Measurements from ENCODE around the gene CPB2. TPM values are rescaled to one million over a fixed set of nuclear protein-coding genes. Genes with fewer than 3 reads are reported as not detected.

The CPB2 gene
- total and polyA plus RNA-seq, 4 donors: not detected

DNA sequence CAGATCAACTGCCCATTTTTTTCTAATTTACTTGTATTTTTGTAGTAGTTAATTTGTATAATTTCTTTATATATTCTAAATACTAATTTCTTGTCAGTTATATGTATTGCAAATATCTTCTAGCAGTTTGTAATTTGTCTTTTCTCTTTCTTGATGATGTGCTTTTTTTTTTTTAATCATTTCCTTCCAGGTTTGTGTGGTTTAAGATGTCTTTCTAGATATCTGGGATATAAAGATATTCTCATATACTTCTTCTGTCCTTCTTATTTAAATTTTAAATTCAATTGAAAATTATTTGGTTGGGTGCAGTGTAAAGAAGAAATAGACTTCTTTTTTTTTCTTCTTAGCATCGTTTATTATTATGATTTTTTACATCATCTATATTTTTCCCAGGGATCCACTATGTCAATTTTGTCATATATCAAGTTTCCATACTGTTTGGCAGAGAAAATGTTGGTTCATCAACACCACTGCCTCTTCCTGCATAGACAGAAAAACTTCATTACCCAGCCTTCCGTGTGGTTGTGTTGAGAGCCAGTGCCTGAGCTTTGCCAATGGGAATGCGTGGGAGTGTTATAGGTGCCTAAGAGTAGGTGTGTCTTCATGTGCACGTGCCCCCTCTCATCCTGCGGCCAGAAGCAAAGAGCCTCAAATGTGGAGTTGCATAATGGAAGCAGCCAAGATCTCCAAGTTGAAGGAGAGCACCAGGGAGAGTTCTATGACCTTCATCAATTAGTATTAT lies 15.8 kb downstream of the CPB2 start:
- H3K9me3 ChIP-seq (ENCODE audit: control insufficient read depth, low read length): no peaks in the 10 kb centered on the region
- no peaks in the 10 kb centered on the region for H3K36me3 ChIP-seq (ENCODE audit: control insufficient read depth in 1 of 2, insufficient read depth in 2 of 2, low read length in 1 of 2)
- H3K4me3 ChIP-seq (ENCODE audit: low read length in 2 of 2): no peak overlapping the region
- H3K27me3 ChIP-seq (ENCODE audit: control insufficient read depth in 1 of 2, insufficient read depth in 2 of 2, low read length in 1 of 2): no peaks in the 10 kb centered on the region
- WGBS, 2 donors: 70 to 76% methylated on average over 5 of the region's 5 CpGs
- DNase-seq (no peak), ATAC-seq (ENCODE audit: low FRiP score) (no peak)
- H3K27ac ChIP-seq (ENCODE audit: low read depth in 1 of 2, low read length in 2 of 2): no peak overlapping the region
- no peaks in the 10 kb centered on the region for H3K4me1 ChIP-seq (ENCODE audit: control insufficient read depth in 1 of 2, insufficient read depth in 2 of 2, low read length in 2 of 2)
- intact Hi-C loops (cut with DNase I): no loop called here

DNA sequence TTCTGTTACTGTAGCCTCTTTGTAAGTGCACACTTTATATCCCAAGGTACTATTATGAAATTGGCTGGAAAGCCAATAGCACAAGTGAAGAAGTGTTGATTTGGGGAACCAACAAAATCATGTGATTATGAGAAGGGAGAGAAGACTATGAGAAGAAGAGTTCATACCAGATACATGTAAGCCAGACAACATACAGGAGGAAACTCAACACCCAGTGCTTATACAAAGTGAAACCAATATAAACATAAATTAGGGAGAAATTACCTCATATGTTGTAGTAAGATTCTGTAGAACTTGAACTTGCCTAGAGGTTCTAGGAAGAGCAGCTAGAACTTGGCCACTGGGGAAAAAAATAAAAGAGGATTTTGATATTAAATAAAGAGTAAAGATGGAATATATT lies 17.4 kb downstream of the CPB2 start:
- Histone ChIP-seq H3K36me3 (ENCODE audit: control insufficient read depth in 1 of 2, insufficient read depth in 2 of 2, low read length in 1 of 2) (no peaks in the 10 kb centered on the region), H3K4me1 (ENCODE audit: control insufficient read depth in 1 of 2, insufficient read depth in 2 of 2, low read length in 2 of 2) (no peaks in the 10 kb centered on the region), H3K4me3 (ENCODE audit: low read length in 2 of 2) (no peak overlapping the region), H3K27ac (ENCODE audit: low read depth in 1 of 2, low read length in 2 of 2) (no peak overlapping the region), H3K27me3 (ENCODE audit: control insufficient read depth in 1 of 2, insufficient read depth in 2 of 2, low read length in 1 of 2) (no peaks in the 10 kb centered on the region), H3K9me3 (ENCODE audit: control insufficient read depth, low read length) (no peaks in the 10 kb centered on the region)
- no peak for DNase-seq
- ATAC-seq (ENCODE audit: low FRiP score): no peak
- intact Hi-C loops (cut with DNase I): no loop called here

DNA sequence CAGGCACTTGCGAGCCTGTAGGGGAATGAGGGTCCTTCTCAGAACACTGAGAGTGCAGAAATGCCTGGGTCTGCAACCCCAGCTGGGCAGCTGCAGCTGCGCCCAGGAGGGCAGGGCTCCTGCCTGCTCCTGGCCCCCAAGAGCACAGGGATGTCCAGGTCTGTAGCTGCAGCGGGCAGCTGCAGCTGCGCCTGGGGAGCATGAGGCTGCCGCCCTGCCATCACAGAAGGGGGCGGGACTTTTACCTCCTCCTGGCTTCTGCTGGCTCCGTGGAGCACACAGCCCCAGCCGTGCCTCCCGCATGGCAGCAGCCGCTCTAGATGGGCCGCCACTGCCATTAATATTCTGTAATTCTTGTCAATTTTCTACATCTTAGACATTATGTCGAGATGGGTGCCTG lies 17.8 kb downstream of the CPB2 start:
- ATAC-seq (ENCODE audit: low FRiP score) (no peak), DNase-seq (no peak)
- 91 to 94% methylated on average over 12 of the region's 12 CpGs for WGBS, 2 donors
- intact Hi-C loops (cut with DNase I): no loop called here
- H3K27ac ChIP-seq (ENCODE audit: low read depth in 1 of 2, low read length in 2 of 2): no peak overlapping the region
- H3K9me3 ChIP-seq (ENCODE audit: control insufficient read depth, low read length): no peaks in the 10 kb centered on the region
- no peaks in the 10 kb centered on the region for H3K36me3 ChIP-seq (ENCODE audit: control insufficient read depth in 1 of 2, insufficient read depth in 2 of 2, low read length in 1 of 2)
- H3K4me3 ChIP-seq (ENCODE audit: low read length in 2 of 2): no peak overlapping the region
- H3K4me1 ChIP-seq (ENCODE audit: control insufficient read depth in 1 of 2, insufficient read depth in 2 of 2, low read length in 2 of 2): no peaks in the 10 kb centered on the region
- H3K27me3 ChIP-seq (ENCODE audit: control insufficient read depth in 1 of 2, insufficient read depth in 2 of 2, low read length in 1 of 2): no peaks in the 10 kb centered on the region

DNA sequence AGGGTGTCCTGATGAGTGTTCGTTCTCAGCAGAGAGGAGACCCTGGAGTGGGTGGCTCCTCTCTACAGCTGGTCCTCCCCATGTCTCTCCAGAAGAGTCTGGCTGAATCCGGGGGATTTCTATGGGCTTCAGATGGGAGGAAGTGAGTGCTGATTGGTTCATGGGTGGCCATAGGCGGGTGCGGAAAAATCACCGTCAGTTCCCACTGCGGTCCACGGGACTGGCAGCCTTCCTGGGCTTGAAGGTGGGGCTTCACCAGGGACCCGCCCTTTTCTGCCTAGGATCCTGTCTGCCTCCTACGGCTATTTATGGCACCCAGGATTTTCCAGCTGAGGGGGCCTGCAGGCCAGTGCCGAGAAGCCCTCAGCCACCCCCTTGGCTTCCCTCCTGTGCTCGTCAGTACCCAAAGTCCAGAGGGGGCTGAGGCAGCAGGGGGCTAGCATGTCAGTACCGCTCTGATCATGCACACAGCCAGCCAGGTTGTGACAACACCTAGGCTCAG lies 18.4 kb downstream of the CPB2 start:
- 81 to 86% methylated on average over 12 of the region's 12 CpGs for WGBS, 2 donors

DNA sequence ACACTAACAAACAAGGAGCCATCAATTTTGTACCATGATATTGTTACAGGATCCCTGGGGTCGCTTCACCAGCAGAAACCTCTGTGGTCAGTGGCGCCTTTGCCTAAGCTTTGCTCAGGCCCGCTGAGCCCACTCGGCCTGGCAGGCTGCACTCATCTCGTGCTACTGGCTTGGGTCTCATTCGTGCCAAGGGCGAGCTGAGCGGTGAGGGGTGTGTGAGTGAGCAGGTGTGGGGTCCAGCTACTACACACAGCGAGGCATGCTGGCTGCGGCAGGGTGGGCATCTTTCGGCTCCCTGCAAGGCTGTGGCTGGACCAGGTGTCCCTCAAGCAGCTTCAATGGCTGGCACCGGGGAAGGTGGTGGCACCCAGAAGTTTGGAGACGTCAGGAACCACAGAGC lies 19.1 kb downstream of the CPB2 start:
- Histone ChIP-seq H3K36me3 (ENCODE audit: control insufficient read depth in 1 of 2, insufficient read depth in 2 of 2, low read length in 1 of 2) (no peaks in the 10 kb centered on the region), H3K9me3 (ENCODE audit: control insufficient read depth, low read length) (no peaks in the 10 kb centered on the region), H3K4me1 (ENCODE audit: control insufficient read depth in 1 of 2, insufficient read depth in 2 of 2, low read length in 2 of 2) (no peaks in the 10 kb centered on the region), H3K27ac (ENCODE audit: low read depth in 1 of 2, low read length in 2 of 2) (no peak overlapping the region), H3K4me3 (ENCODE audit: low read length in 2 of 2) (no peak overlapping the region), H3K27me3 (ENCODE audit: control insufficient read depth in 1 of 2, insufficient read depth in 2 of 2, low read length in 1 of 2) (no peaks in the 10 kb centered on the region)
- DNase-seq (no peak), ATAC-seq (ENCODE audit: low FRiP score) (no peak)
- intact Hi-C loops (cut with DNase I): no loop called here
- WGBS, 2 donors: 92 to 93% methylated on average over 13 of the region's 13 CpGs

More for the DNA sequence above, 18.4 kb downstream of the CPB2 start:
- Histone ChIP-seq H3K4me3 (ENCODE audit: low read length in 2 of 2) (no peak overlapping the region), H3K27ac (ENCODE audit: low read depth in 1 of 2, low read length in 2 of 2) (no peak overlapping the region), H3K36me3 (ENCODE audit: control insufficient read depth in 1 of 2, insufficient read depth in 2 of 2, low read length in 1 of 2) (no peaks in the 10 kb centered on the region), H3K27me3 (ENCODE audit: control insufficient read depth in 1 of 2, insufficient read depth in 2 of 2, low read length in 1 of 2) (no peaks in the 10 kb centered on the region), H3K4me1 (ENCODE audit: control insufficient read depth in 1 of 2, insufficient read depth in 2 of 2, low read length in 2 of 2) (no peaks in the 10 kb centered on the region), H3K9me3 (ENCODE audit: control insufficient read depth, low read length) (no peaks in the 10 kb centered on the region)
- intact Hi-C loops (cut with DNase I): no loop called here
- no peak for ATAC-seq (ENCODE audit: low FRiP score)
- DNase-seq: no peak

DNA sequence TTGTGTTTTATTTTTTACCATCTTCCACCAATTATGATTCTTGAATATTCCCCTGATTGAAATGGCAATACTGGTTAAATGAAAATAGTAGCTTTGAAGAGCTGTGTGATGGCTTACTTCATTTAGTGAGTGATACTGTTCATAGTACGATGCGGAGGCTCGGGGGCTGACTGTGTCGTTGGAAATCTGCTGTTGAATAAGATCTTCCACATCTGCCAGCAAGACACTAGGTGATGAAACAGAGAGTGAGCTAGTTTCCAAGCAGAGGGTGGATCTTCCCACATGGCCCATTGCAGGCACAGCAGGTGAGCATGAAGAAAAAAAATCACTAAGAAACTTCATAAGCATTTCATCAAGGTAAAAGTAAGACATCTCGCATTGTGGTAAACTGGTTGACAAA lies 22.5 kb downstream of the CPB2 start:
- ATAC-seq (ENCODE audit: low FRiP score) (no peak), DNase-seq (no peak)
- Histone ChIP-seq H3K9me3 (ENCODE audit: control insufficient read depth, low read length) (no peaks in the 10 kb centered on the region), H3K4me3 (ENCODE audit: low read length in 2 of 2) (no peak overlapping the region), H3K27ac (ENCODE audit: low read depth in 1 of 2, low read length in 2 of 2) (no peak overlapping the region), H3K36me3 (ENCODE audit: control insufficient read depth in 1 of 2, insufficient read depth in 2 of 2, low read length in 1 of 2) (no peaks in the 10 kb centered on the region), H3K4me1 (ENCODE audit: control insufficient read depth in 1 of 2, insufficient read depth in 2 of 2, low read length in 2 of 2) (no peaks in the 10 kb centered on the region), H3K27me3 (ENCODE audit: control insufficient read depth in 1 of 2, insufficient read depth in 2 of 2, low read length in 1 of 2) (no peaks in the 10 kb centered on the region)
- WGBS, 2 donors: 92 to 93% methylated on average over 5 of the region's 5 CpGs
- intact Hi-C loops (cut with DNase I): no loop called here

DNA sequence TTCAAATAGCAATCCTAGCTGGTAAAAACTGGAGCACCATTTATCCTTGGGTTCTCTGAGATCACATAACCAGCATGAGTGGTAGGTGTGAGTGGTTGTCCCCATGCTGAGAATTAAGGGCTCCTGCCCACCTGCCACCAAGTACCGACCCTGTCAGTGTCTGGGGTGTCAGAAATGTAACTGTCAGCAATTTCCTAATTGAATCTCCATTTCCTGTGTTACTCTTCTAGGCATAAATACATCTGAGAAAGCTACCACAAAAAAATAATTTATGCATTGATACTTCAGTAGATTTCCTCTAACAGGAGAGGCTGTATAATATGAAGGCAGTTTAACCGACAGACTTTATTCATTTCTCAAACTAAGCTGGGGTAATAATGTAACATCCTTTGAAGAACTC lies 25.1 kb downstream of the CPB2 start:
- no peaks in the 10 kb centered on the region for H3K27me3 ChIP-seq (ENCODE audit: control insufficient read depth in 1 of 2, insufficient read depth in 2 of 2, low read length in 1 of 2)
- ATAC-seq (ENCODE audit: low FRiP score) (no peak), DNase-seq (no peak)
- WGBS, 2 donors: 55 to 59% methylated on average over 2 of the region's 2 CpGs
- intact Hi-C loops (cut with DNase I): no loop called here
- H3K9me3 ChIP-seq (ENCODE audit: control insufficient read depth, low read length): peaks cover 1% of the 10 kb centered on the region
- no peak overlapping the region for H3K27ac ChIP-seq (ENCODE audit: low read depth in 1 of 2, low read length in 2 of 2)
- no peaks in the 10 kb centered on the region for H3K36me3 ChIP-seq (ENCODE audit: control insufficient read depth in 1 of 2, insufficient read depth in 2 of 2, low read length in 1 of 2)
- no peak overlapping the region for H3K4me3 ChIP-seq (ENCODE audit: low read length in 2 of 2)
- no peaks in the 10 kb centered on the region for H3K4me1 ChIP-seq (ENCODE audit: control insufficient read depth in 1 of 2, insufficient read depth in 2 of 2, low read length in 2 of 2)

DNA sequence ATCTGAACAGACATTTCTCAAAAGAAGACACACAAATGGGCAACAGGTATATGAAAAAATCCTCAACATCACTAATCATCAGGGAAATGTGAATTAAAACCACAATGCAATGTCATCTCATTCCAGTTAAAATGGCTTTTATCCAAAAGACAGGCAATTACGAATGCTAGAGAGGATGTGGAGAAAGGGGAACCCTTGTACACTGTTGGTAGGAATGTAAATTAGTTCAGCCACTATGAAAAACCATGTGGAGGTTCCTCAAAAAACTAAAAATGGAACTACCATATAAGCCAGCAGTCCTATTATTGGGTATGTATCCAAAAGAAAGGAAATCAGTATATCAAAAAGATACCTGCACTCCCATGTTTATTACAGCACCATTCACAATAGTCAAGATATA lies 27.6 kb downstream of the CPB2 start:
- DNase-seq: no peak
- WGBS, 2 donors: 70 to 74% methylated on average over 1 of the region's 1 CpG
- ATAC-seq (ENCODE audit: low FRiP score): no peak
- Histone ChIP-seq H3K4me3 (ENCODE audit: low read length in 2 of 2) (no peak overlapping the region), H3K36me3 (ENCODE audit: control insufficient read depth in 1 of 2, insufficient read depth in 2 of 2, low read length in 1 of 2) (no peaks in the 10 kb centered on the region), H3K27me3 (ENCODE audit: control insufficient read depth in 1 of 2, insufficient read depth in 2 of 2, low read length in 1 of 2) (no peaks in the 10 kb centered on the region), H3K9me3 (ENCODE audit: control insufficient read depth, low read length) (peaks cover 1% of the 10 kb centered on the region), H3K4me1 (ENCODE audit: control insufficient read depth in 1 of 2, insufficient read depth in 2 of 2, low read length in 2 of 2) (no peaks in the 10 kb centered on the region), H3K27ac (ENCODE audit: low read depth in 1 of 2, low read length in 2 of 2) (no peak overlapping the region)
- intact Hi-C loops (cut with DNase I): no loop called here

DNA sequence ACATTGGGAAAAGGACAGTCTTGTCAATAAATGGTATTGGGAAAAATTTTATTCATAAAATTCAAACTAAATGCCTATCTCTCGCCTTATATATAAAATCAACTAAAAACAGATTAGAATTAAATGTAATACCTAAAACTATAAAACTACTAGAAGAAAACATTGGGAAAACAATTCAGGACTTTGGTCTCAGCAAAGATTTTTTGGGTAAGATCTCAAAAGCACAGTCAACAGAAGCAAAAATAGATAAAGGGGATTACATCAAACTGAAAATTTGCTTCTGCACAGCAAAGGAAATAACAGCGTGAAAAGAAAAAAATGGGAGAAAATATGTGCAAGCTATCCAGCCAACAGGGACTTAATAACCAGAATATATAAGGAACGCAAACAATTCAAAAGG lies 28.0 kb downstream of the CPB2 start:
- DNase-seq: no peak
- no peak overlapping the region for H3K4me3 ChIP-seq (ENCODE audit: low read length in 2 of 2)
- no peak for ATAC-seq (ENCODE audit: low FRiP score)
- WGBS, 2 donors: 88 to 94% methylated on average over 3 of the region's 3 CpGs
- H3K36me3 ChIP-seq (ENCODE audit: control insufficient read depth in 1 of 2, insufficient read depth in 2 of 2, low read length in 1 of 2): no peaks in the 10 kb centered on the region
- H3K4me1 ChIP-seq (ENCODE audit: control insufficient read depth in 1 of 2, insufficient read depth in 2 of 2, low read length in 2 of 2): no peaks in the 10 kb centered on the region
- H3K9me3 ChIP-seq (ENCODE audit: control insufficient read depth, low read length): peaks cover 1% of the 10 kb centered on the region
- H3K27ac ChIP-seq (ENCODE audit: low read depth in 1 of 2, low read length in 2 of 2): no peak overlapping the region
- intact Hi-C loops (cut with DNase I): no loop called here
- H3K27me3 ChIP-seq (ENCODE audit: control insufficient read depth in 1 of 2, insufficient read depth in 2 of 2, low read length in 1 of 2): no peaks in the 10 kb centered on the region
